HCT116 (cell line): Measurements from ENCODE around the gene KLF9. TPM values are rescaled to one million over a fixed set of nuclear protein-coding genes. Genes with fewer than 3 reads are reported as not detected.

Source experiments
- ATAC-seq: fragments of 200-7000 bp; cut with Tn5 transposase; 2 replicates; pipeline ENCODE4 v1.9.1; 2020; ENCODE audit warnings: mild to moderate bottlenecking, moderate library complexity
- BruUV-seq: library from RNA; stranded (reverse); fragments of 400-500 nt; replicated peaks from 2 replicates; lab custom pipeline; 2021; lab: Mats Ljungman, UMichigan
- CTCF ChIA-PET: fragments of 300-600 bp; sonication (Branson Sonifier 250); formaldehyde crosslinking; loops from one replicate; lab custom pipeline; 2021; ENCODE audit warnings: antibody characterized with exemption; lab: Charles Lee
- POLR2A ChIA-PET: fragments of 300-600, 350-600 bp; sonication (Branson Sonifier 250); formaldehyde crosslinking; loops from one replicate; lab custom pipeline; 2021; ENCODE audit warnings: antibody characterized with exemption; lab: Charles Lee
- RAD21 ChIA-PET, 2 experiments: fragments of 300-600 bp; sonication (Branson Sonifier 250); formaldehyde crosslinking; loops; one replicate each; lab custom pipeline; 2023; ENCODE audit warnings: low total read pairs in 2 of 2; ENCODE audit not compliant: uncharacterized antibody in 2 of 2, unreplicated experiment in 2 of 2, low non-redundant PET in 1 of 2; lab: Charles Lee
- DNase-seq: peaks from one replicate; pipeline ENCODE4 v3.0.0-alpha.2; 2010; ENCODE audit warnings: low read depth, low spot score
- H2AFZ ChIP-seq: fragments of 200-600 bp; shearing (Covaris generic), sonication (generic); 2 replicates; pipeline ENCODE4 v1.6.1; 2017; ENCODE audit warnings: low read depth, mixed run types, mixed read lengths, antibody characterized with exemption, low read length; ENCODE audit not compliant: poor library complexity, severe bottlenecking
- H3K27ac ChIP-seq: 2 replicates; pipeline ENCODE4 v1.5.1; 2012; ENCODE audit warnings: low read depth, low read length
- H3K27me3 ChIP-seq: fragments of 200-600 bp; sonication (generic); 2 replicates; pipeline ENCODE4 v1.6.1; 2016; ENCODE audit warnings: mixed run types, low read length, mixed read lengths; ENCODE audit not compliant: insufficient read depth
- H3K36me3 ChIP-seq, 2 experiments: fragments of 200-500 bp in 1 of 2; fragments of 200-600 bp in 1 of 2; sonication (Bioruptor generic) in 1 of 2; sonication (generic) in 1 of 2; 2 replicates each; pipeline versions ENCODE4 v1.5.1 to v1.6.1; 2014 to 2016; ENCODE audit warnings: low read length in 2 of 2, inconsistent platforms in 1 of 2, mixed read lengths in 1 of 2, mixed run types in 1 of 2; ENCODE audit not compliant: insufficient read depth in 2 of 2, control insufficient read depth in 1 of 2
- H3K4me1 ChIP-seq, 2 experiments: fragments of 200-600 bp in 1 of 2; sonication (generic) in 1 of 2; 2 replicates each; pipeline versions ENCODE4 v1.5.1 to v1.6.1; 2012 to 2017; ENCODE audit warnings: low read length in 2 of 2, inconsistent platforms in 1 of 2, mild to moderate bottlenecking in 1 of 2, mixed read lengths in 1 of 2, mixed run types in 1 of 2, moderate library complexity in 1 of 2; ENCODE audit not compliant: insufficient read depth in 2 of 2, control insufficient read depth in 1 of 2
- H3K4me2 ChIP-seq: fragments of 200-600 bp; sonication (generic); 2 replicates; pipeline ENCODE4 v1.6.1; 2017; ENCODE audit warnings: mixed run types, low read length, mixed read lengths
- H3K4me3 ChIP-seq, 2 experiments: fragments of 200-600 bp in 1 of 2; sonication (generic) in 1 of 2; replicated peaks in 1 of 2; 2 replicates each; pipeline ENCODE4 v1.5.1; 2011 to 2016; ENCODE audit warnings: low read length in 2 of 2, control low read depth in 1 of 2, low read depth in 1 of 2, mild to moderate bottlenecking in 1 of 2, mixed read lengths in 1 of 2, mixed run types in 1 of 2
- H3K79me2 ChIP-seq: fragments of 200-600 bp; sonication (generic); 2 replicates; pipeline ENCODE4 v1.6.1; 2017; ENCODE audit warnings: mild to moderate bottlenecking, mixed run types, low read length, moderate library complexity, mixed read lengths; ENCODE audit not compliant: insufficient read depth
- H3K9ac ChIP-seq: fragments of 200-600 bp; sonication (generic); 2 replicates; pipeline ENCODE4 v1.6.1; 2016; ENCODE audit warnings: low read length, mixed read lengths
- H3K9me2 ChIP-seq: fragments of 200-600 bp; sonication (generic), shearing (Covaris generic); 2 replicates; pipeline ENCODE4 v1.6.1; 2017; ENCODE audit warnings: mixed run types, mild to moderate bottlenecking, moderate library complexity; ENCODE audit not compliant: insufficient read depth
- H3K9me3 ChIP-seq, 2 experiments: fragments of 200-500 bp in 1 of 2; fragments of 200-600 bp in 1 of 2; sonication (Bioruptor generic) in 1 of 2; sonication (generic) in 1 of 2; 2 replicates each; pipeline ENCODE4 v1.6.1; 2014 to 2017; ENCODE audit warnings: low read length in 2 of 2, mixed read lengths in 2 of 2, inconsistent platforms in 1 of 2, low read depth in 1 of 2, mild to moderate bottlenecking in 1 of 2, mixed run types in 1 of 2, moderate library complexity in 1 of 2; ENCODE audit not compliant: control insufficient read depth in 1 of 2, insufficient read depth in 1 of 2
- H4K20me1 ChIP-seq: fragments of 200-600 bp; sonication (generic), shearing (Covaris generic); 2 replicates; pipeline ENCODE4 v1.6.1; 2017; ENCODE audit warnings: mixed run types, mild to moderate bottlenecking, moderate library complexity; ENCODE audit not compliant: insufficient read depth
- CBX3 ChIP-seq: IDR thresholded peaks from 2 replicates; pipeline ENCODE4 v1.6.1; 2012; ENCODE audit warnings: low read depth
- EGR1 ChIP-seq: IDR thresholded peaks from 2 replicates; pipeline ENCODE4 v1.6.1; 2012; ENCODE audit warnings: low read depth
- ELF1 ChIP-seq: IDR thresholded peaks from 2 replicates; pipeline ENCODE4 v1.6.1; 2012; ENCODE audit warnings: low read depth, borderline replicate concordance
- EZH2 ChIP-seq: fragments of 200-600 bp; sonication (generic); IDR thresholded peaks from 2 replicates; pipeline ENCODE4 v1.6.1; 2017; ENCODE audit warnings: antibody characterized with exemption, mixed run types
- EZH2phosphoT487 ChIP-seq: fragments of 200-600 bp; IDR thresholded peaks from 2 replicates; pipeline ENCODE4 v1.6.1; 2018; ENCODE audit warnings: antibody characterized with exemption, borderline replicate concordance
- JUND ChIP-seq: IDR thresholded peaks from 2 replicates; pipeline ENCODE4 v1.6.1; 2012
- POLR2A ChIP-seq: IDR thresholded peaks from 2 replicates; pipeline ENCODE4 v1.7.0; 2011; ENCODE audit warnings: borderline replicate concordance; ENCODE audit not compliant: insufficient read depth, insufficient read length; ENCODE audit errors: extremely low read depth
- POLR2AphosphoS5 ChIP-seq: IDR thresholded peaks from 2 replicates; pipeline ENCODE4 v1.6.1; 2011; ENCODE audit warnings: mild to moderate bottlenecking, low read depth, low read length, moderate library complexity
- SIN3A ChIP-seq: IDR thresholded peaks from 2 replicates; pipeline ENCODE4 v1.6.1; 2012; ENCODE audit warnings: low read depth
- ZBTB33 ChIP-seq: IDR thresholded peaks from 2 replicates; pipeline ENCODE4 v1.6.1; 2011; ENCODE audit warnings: mild to moderate bottlenecking, low read length, moderate library complexity; ENCODE audit not compliant: insufficient replicate concordance; ENCODE audit errors: extremely low read depth
- ZNF274 ChIP-seq: fragments of 200-500 bp; sonication (Bioruptor generic); IDR thresholded peaks from 2 replicates; pipeline ENCODE4 v1.6.1; 2014; ENCODE audit warnings: mild to moderate bottlenecking, low read depth, low read length, inconsistent platforms
- intact Hi-C: fragments of 100-400 bp; cut with micrococcal nuclease; formaldehyde crosslinking; loops from 2 replicates; pipeline ENCODE4 v1.10.0; 2022
- total RNA-seq: library from RNA; stranded (reverse); gene quantifications from one replicate; pipeline ENCODE4 v1.2.1, GENCODE V29; 2021; ENCODE audit not compliant: unreplicated experiment

The KLF9 gene
- total RNA-seq, 1 experiment from 2014 or later, result 8.3 TPM

GRCh38 chr9:70395652-70396051, 18.8 kb downstream of the KLF9 start:
- TF ChIP-seq ELF1, result no peak
- TF ChIP-seq EZH2phosphoT487, result no peak
- no peak for TF ChIP-seq POLR2A
- TF ChIP-seq POLR2AphosphoS5, result no peak
- TF ChIP-seq, all 23 proteins: peak for 0
- Histone ChIP-seq H3K4me1 (peaks cover 4 to 5% of the 10 kb centered on the region in 2 experiments; a peak in 2 of 4 replicates), H2AFZ (no peak overlapping the region), H3K9me3 (no peaks in the 10 kb centered on the region), H3K27me3 (no peaks in the 10 kb centered on the region), H3K36me3 (no peaks in the 10 kb centered on the region), H3K9me2 (no peaks in the 10 kb centered on the region), H3K4me2 (no peak overlapping the region), H3K4me3 (no peak overlapping the region), H3K27ac (no peak overlapping the region), H3K9ac (no peak overlapping the region), H3K79me2 (no peaks in the 10 kb centered on the region), H4K20me1 (no peaks in the 10 kb centered on the region)
- ATAC-seq (no peak), DNase-seq (no peak)
- no TSS peak for BruUV-seq
- ChIA-PET RAD21 (no interaction called here), POLR2A (no interaction called here), CTCF (no interaction called here)
- intact Hi-C loops, result no loop called here

- intact Hi-C loops, result no loop called here
- Histone ChIP-seq H3K27me3 (no peaks in the 10 kb centered on the region), H2AFZ (no peak overlapping the region), H4K20me1 (no peaks in the 10 kb centered on the region), H3K4me1 (peaks cover 5 to 8% of the 10 kb centered on the region in 2 experiments; a peak in 2 of 4 replicates), H3K27ac (no peak overlapping the region), H3K4me3 (no peak overlapping the region), H3K79me2 (no peaks in the 10 kb centered on the region), H3K9me3 (no peaks in the 10 kb centered on the region), H3K4me2 (no peak overlapping the region), H3K9me2 (no peaks in the 10 kb centered on the region), H3K36me3 (no peaks in the 10 kb centered on the region), H3K9ac (no peak overlapping the region)
- TF ChIP-seq SIN3A (no peak), EZH2phosphoT487 (no peak), EZH2 (no peak), JUND (no peak), ZNF274 (no peak), EGR1 (no peak), ZBTB33 (no peak), CBX3 (no peak), POLR2AphosphoS5 (no peak)
- ChIA-PET CTCF (interaction anchor here (1.1 kb wide), 1 partner anchor 46 kb away, joined by 3 read pairs; no protein-coding TSS in a partner anchor), RAD21 (no interaction called here), POLR2A (no interaction called here)
- DNase-seq (no peak), ATAC-seq (no peak)
- no TSS peak for BruUV-seq
Observed at GRCh38 chr9:70392850-70393249, 21.6 kb downstream of the KLF9 start.
